ENCODE data around the gene IKBKG. TPM values are rescaled to one million over a fixed set of nuclear protein-coding genes. Genes with fewer than 3 reads are reported as not detected.
"Not testable (repeated sequence)": the region's sequence is repeated elsewhere in the genome, so short reads cannot be mapped to it uniquely, and the experiment has no call there.

IKBKG gene
- total RNA-seq, 1 donor: 18.5 TPM

GRCh38 chrX:154558060-154558690, 10.8 kb downstream of the IKBKG start:
- not testable (repeated sequence) for H3K27me3 ChIP-seq (ENCODE audit: insufficient read depth, low read length); H3K4me2 ChIP-seq (ENCODE audit: insufficient read depth, low read length); H3K9me3 ChIP-seq (ENCODE audit: low read depth, low read length); H3K27ac ChIP-seq (ENCODE audit: low read depth, low read length); H3K4me3 ChIP-seq (ENCODE audit: insufficient read depth, low read length); DNase-seq (ENCODE audit: insufficient read length, low spot score, missing footprints); H4K20me1 ChIP-seq (ENCODE audit: insufficient read depth, low read length); H3K4me1 ChIP-seq (ENCODE audit: insufficient read depth, low read length); H2AFZ ChIP-seq (ENCODE audit: low read length); H3K36me3 ChIP-seq (ENCODE audit: insufficient read depth, low read length)
- H3K79me2 ChIP-seq (ENCODE audit: insufficient read depth, low read length): peaks cover 16% of the 10 kb centered on the region

- not testable (repeated sequence) for H3K27me3 ChIP-seq (ENCODE audit: insufficient read depth, low read length); H3K4me3 ChIP-seq (ENCODE audit: insufficient read depth, low read length); DNase-seq (ENCODE audit: insufficient read length, low spot score, missing footprints); H3K4me2 ChIP-seq (ENCODE audit: insufficient read depth, low read length); H3K4me1 ChIP-seq (ENCODE audit: insufficient read depth, low read length); H4K20me1 ChIP-seq (ENCODE audit: insufficient read depth, low read length); H3K27ac ChIP-seq (ENCODE audit: low read depth, low read length); H3K79me2 ChIP-seq (ENCODE audit: insufficient read depth, low read length); H3K9me3 ChIP-seq (ENCODE audit: low read depth, low read length); H2AFZ ChIP-seq (ENCODE audit: low read length); H3K36me3 ChIP-seq (ENCODE audit: insufficient read depth, low read length)
These were observed 11.5 kb downstream of the IKBKG start for GRCh38 chrX:154558896-154559295.

GRCh38 chrX:154560326-154560725, 12.9 kb downstream of the IKBKG start:
- DNase-seq (ENCODE audit: insufficient read length, low spot score, missing footprints); H3K9me3 ChIP-seq (ENCODE audit: low read depth, low read length); H3K79me2 ChIP-seq (ENCODE audit: insufficient read depth, low read length); H3K27me3 ChIP-seq (ENCODE audit: insufficient read depth, low read length); H3K4me1 ChIP-seq (ENCODE audit: insufficient read depth, low read length); H4K20me1 ChIP-seq (ENCODE audit: insufficient read depth, low read length); H2AFZ ChIP-seq (ENCODE audit: low read length); H3K4me2 ChIP-seq (ENCODE audit: insufficient read depth, low read length); H3K36me3 ChIP-seq (ENCODE audit: insufficient read depth, low read length); H3K4me3 ChIP-seq (ENCODE audit: insufficient read depth, low read length); H3K27ac ChIP-seq (ENCODE audit: low read depth, low read length): not testable (repeated sequence)

- not testable (repeated sequence) for H2AFZ ChIP-seq (ENCODE audit: low read length); H3K4me1 ChIP-seq (ENCODE audit: insufficient read depth, low read length); H3K79me2 ChIP-seq (ENCODE audit: insufficient read depth, low read length); H3K36me3 ChIP-seq (ENCODE audit: insufficient read depth, low read length); H3K27me3 ChIP-seq (ENCODE audit: insufficient read depth, low read length); H3K4me3 ChIP-seq (ENCODE audit: insufficient read depth, low read length); H3K4me2 ChIP-seq (ENCODE audit: insufficient read depth, low read length); DNase-seq (ENCODE audit: insufficient read length, low spot score, missing footprints); H4K20me1 ChIP-seq (ENCODE audit: insufficient read depth, low read length); H3K27ac ChIP-seq (ENCODE audit: low read depth, low read length); H3K9me3 ChIP-seq (ENCODE audit: low read depth, low read length)
These were observed 14.9 kb downstream of the IKBKG start for GRCh38 chrX:154562295-154562694.

GRCh38 chrX:154570361-154570760, 22.9 kb downstream of the IKBKG start:
- DNase-seq (ENCODE audit: insufficient read length, low spot score, missing footprints); H4K20me1 ChIP-seq (ENCODE audit: insufficient read depth, low read length); H3K4me1 ChIP-seq (ENCODE audit: insufficient read depth, low read length); H2AFZ ChIP-seq (ENCODE audit: low read length); H3K79me2 ChIP-seq (ENCODE audit: insufficient read depth, low read length); H3K4me3 ChIP-seq (ENCODE audit: insufficient read depth, low read length); H3K9me3 ChIP-seq (ENCODE audit: low read depth, low read length); H3K36me3 ChIP-seq (ENCODE audit: insufficient read depth, low read length); H3K4me2 ChIP-seq (ENCODE audit: insufficient read depth, low read length); H3K27ac ChIP-seq (ENCODE audit: low read depth, low read length); H3K27me3 ChIP-seq (ENCODE audit: insufficient read depth, low read length): not testable (repeated sequence)

- DNase-seq (ENCODE audit: insufficient read length, low spot score, missing footprints); H3K4me2 ChIP-seq (ENCODE audit: insufficient read depth, low read length); H4K20me1 ChIP-seq (ENCODE audit: insufficient read depth, low read length); H3K4me3 ChIP-seq (ENCODE audit: insufficient read depth, low read length); H2AFZ ChIP-seq (ENCODE audit: low read length); H3K36me3 ChIP-seq (ENCODE audit: insufficient read depth, low read length); H3K9me3 ChIP-seq (ENCODE audit: low read depth, low read length); H3K79me2 ChIP-seq (ENCODE audit: insufficient read depth, low read length); H3K4me1 ChIP-seq (ENCODE audit: insufficient read depth, low read length); H3K27ac ChIP-seq (ENCODE audit: low read depth, low read length); H3K27me3 ChIP-seq (ENCODE audit: insufficient read depth, low read length): not testable (repeated sequence)
These were observed 25.6 kb downstream of the IKBKG start for GRCh38 chrX:154573061-154573460.

- not testable (repeated sequence) for H3K4me1 ChIP-seq (ENCODE audit: insufficient read depth, low read length); H3K4me3 ChIP-seq (ENCODE audit: insufficient read depth, low read length); DNase-seq (ENCODE audit: insufficient read length, low spot score, missing footprints); H3K27ac ChIP-seq (ENCODE audit: low read depth, low read length); H4K20me1 ChIP-seq (ENCODE audit: insufficient read depth, low read length); H3K36me3 ChIP-seq (ENCODE audit: insufficient read depth, low read length); H3K79me2 ChIP-seq (ENCODE audit: insufficient read depth, low read length); H3K9me3 ChIP-seq (ENCODE audit: low read depth, low read length); H2AFZ ChIP-seq (ENCODE audit: low read length); H3K4me2 ChIP-seq (ENCODE audit: insufficient read depth, low read length); H3K27me3 ChIP-seq (ENCODE audit: insufficient read depth, low read length)
These were observed 27.7 kb downstream of the IKBKG start for GRCh38 chrX:154575076-154575475.

GRCh38 chrX:154582994-154583393, 35.6 kb downstream of the IKBKG start:
- not testable (repeated sequence) for H2AFZ ChIP-seq (ENCODE audit: low read length); H3K4me1 ChIP-seq (ENCODE audit: insufficient read depth, low read length); H3K27me3 ChIP-seq (ENCODE audit: insufficient read depth, low read length); H4K20me1 ChIP-seq (ENCODE audit: insufficient read depth, low read length); DNase-seq (ENCODE audit: insufficient read length, low spot score, missing footprints); H3K79me2 ChIP-seq (ENCODE audit: insufficient read depth, low read length); H3K27ac ChIP-seq (ENCODE audit: low read depth, low read length); H3K9me3 ChIP-seq (ENCODE audit: low read depth, low read length); H3K4me2 ChIP-seq (ENCODE audit: insufficient read depth, low read length); H3K4me3 ChIP-seq (ENCODE audit: insufficient read depth, low read length); H3K36me3 ChIP-seq (ENCODE audit: insufficient read depth, low read length)

- H2AFZ ChIP-seq (ENCODE audit: low read length); H3K79me2 ChIP-seq (ENCODE audit: insufficient read depth, low read length); H3K4me3 ChIP-seq (ENCODE audit: insufficient read depth, low read length); H3K27me3 ChIP-seq (ENCODE audit: insufficient read depth, low read length); DNase-seq (ENCODE audit: insufficient read length, low spot score, missing footprints); H3K4me1 ChIP-seq (ENCODE audit: insufficient read depth, low read length); H3K36me3 ChIP-seq (ENCODE audit: insufficient read depth, low read length); H3K9me3 ChIP-seq (ENCODE audit: low read depth, low read length); H3K27ac ChIP-seq (ENCODE audit: low read depth, low read length); H3K4me2 ChIP-seq (ENCODE audit: insufficient read depth, low read length); H4K20me1 ChIP-seq (ENCODE audit: insufficient read depth, low read length): not testable (repeated sequence)
These were observed 37.3 kb downstream of the IKBKG start, which contains the start of gene CTAG1A for GRCh38 chrX:154584585-154585183. Gene CTAG1A, plus strand, starts transcription at chrX:154585133. Its CDS starts 74 bp downstream, at chrX:154585207.

All from osteoblast (primary cell).